Muscle of leg (tissue), 11 donors: Measurements from ENCODE around the gene KIAA0825. TPM values are rescaled to one million over a fixed set of nuclear protein-coding genes. Genes with fewer than 3 reads are reported as not detected.

ENCODE experiments used
- DNase-seq: peaks from one replicate; pipeline ENCODE4 v3.0.0; 2013
- H3K27ac ChIP-seq: one replicate; pipeline ENCODE4 v1.5.1; 2013; ENCODE audit warnings: mild to moderate bottlenecking, low read length, control low read depth
- H3K27me3 ChIP-seq: one replicate; pipeline ENCODE4 v1.6.1; 2013; ENCODE audit warnings: low read length; ENCODE audit not compliant: control insufficient read depth, insufficient read depth
- H3K36me3 ChIP-seq: one replicate; pipeline ENCODE4 v1.6.1; 2013; ENCODE audit warnings: low read length; ENCODE audit not compliant: control insufficient read depth, insufficient read depth
- H3K4me1 ChIP-seq: one replicate; pipeline ENCODE4 v1.6.1; 2013; ENCODE audit warnings: low read length; ENCODE audit not compliant: control insufficient read depth, insufficient read depth
- H3K4me3 ChIP-seq: one replicate; pipeline ENCODE4 v1.5.1; 2013; ENCODE audit warnings: low read length, control low read depth
- H3K9me3 ChIP-seq: replicated peaks from 2 replicates; pipeline ENCODE4 v1.6.1; 2013; ENCODE audit warnings: low read depth, low read length; ENCODE audit not compliant: control insufficient read depth
- WGBS: methylation state at CpG from one replicate; pipeline ENCODE4 v1.1.5; 2013; ENCODE audit warnings: missing lambda C conversion rate; ENCODE audit not compliant: insufficient coverage; 5-methylcytosine and 5-hydroxymethylcytosine counted together
- polyA plus RNA-seq, 8 donors: library from polyadenylated mRNA; unstranded; fragments of 120-200 nt; gene quantifications; one replicate each; pipeline versions ENCODE4 v1.2.1 to v1.2.3, GENCODE V29; 2013; ENCODE audit warnings: inconsistent platforms in 1 of 8, low replicate concordance in 1 of 8; ENCODE audit not compliant: insufficient read length in 8 of 8, insufficient read depth in 1 of 8
- total RNA-seq: library from RNA; stranded (reverse); fragments of 120-200 nt; gene quantifications from one replicate; pipeline ENCODE4 v1.2.4, GENCODE V29; 2013

Gene KIAA0825
- total and polyA plus RNA-seq, 9 donors: 1.6 to 5.6 (median 2.2) TPM

DNA sequence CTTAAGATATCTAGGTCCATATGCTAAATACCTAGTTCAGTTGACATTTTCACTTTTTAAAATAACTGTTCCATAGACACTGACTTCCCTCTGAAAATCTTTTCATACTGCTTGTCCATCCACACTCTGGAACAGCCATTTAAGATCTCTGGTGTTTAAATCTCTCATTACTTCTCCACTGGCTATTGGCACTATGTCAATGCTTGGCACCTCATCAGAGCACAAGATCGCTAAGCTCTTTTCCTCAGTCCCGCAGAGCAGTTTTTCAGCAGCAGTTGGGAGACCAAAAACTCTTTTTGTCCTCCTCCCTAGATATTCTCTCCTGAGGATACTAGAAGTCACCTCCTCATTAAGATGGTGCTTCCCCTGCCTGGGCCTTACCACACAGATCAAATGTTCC is 172.7 kb downstream of the KIAA0825 start:
- 35% methylated on average over 2 of the region's 2 CpGs for WGBS
- H3K9me3 ChIP-seq: no peaks in the 10 kb centered on the region
- H3K36me3 ChIP-seq: no peaks in the 10 kb centered on the region
- no peaks in the 10 kb centered on the region for H3K27me3 ChIP-seq
- no peak overlapping the region for H3K4me3 ChIP-seq
- peak; percentile 33 for DNase-seq
- H3K27ac ChIP-seq: no peak overlapping the region
- no peaks in the 10 kb centered on the region for H3K4me1 ChIP-seq

DNA sequence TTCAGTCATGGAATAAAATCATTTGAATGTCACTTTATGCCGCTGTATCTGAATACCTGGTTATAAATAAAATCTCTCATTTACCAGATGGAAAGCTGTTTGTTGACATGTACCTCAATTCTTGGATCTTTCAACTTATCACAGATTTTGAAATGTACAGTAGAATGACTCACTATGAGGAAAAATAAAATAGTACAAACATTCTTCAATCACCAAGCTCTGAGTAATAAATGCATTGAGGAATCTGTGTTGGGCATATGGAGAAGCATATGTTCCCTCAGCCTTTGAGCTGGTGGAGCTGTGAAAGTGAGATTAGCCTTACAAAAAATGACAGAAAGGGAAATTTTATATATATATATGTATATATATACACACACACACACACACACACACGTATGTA is 175.4 kb downstream of the KIAA0825 start:
- no peaks in the 10 kb centered on the region for H3K9me3 ChIP-seq
- H3K4me1 ChIP-seq: no peaks in the 10 kb centered on the region
- WGBS: no CpG with 5 or more reads among the region's 2 CpGs
- no peak overlapping the region for H3K27ac ChIP-seq
- DNase-seq: no peak
- no peak overlapping the region for H3K4me3 ChIP-seq
- H3K36me3 ChIP-seq: no peaks in the 10 kb centered on the region
- H3K27me3 ChIP-seq: no peaks in the 10 kb centered on the region

DNA sequence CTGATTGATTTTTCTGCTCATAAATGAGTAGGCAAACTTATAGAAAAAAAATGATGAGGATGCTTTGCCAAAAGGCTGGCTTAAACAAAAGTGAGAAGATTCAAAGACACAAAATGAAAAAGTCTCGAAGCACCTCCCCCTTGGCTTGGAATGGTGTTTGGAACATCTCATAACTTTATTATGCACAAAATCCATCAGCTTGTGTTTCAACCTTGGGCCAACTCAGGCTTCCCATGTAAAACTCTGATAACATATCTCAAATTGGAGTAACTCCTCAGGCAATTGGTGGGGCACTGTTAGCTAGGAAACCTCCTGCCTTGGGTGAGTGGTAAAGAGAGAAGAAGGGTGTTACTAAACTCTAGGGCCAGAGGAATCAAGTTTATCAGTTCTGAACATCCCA is 176.3 kb downstream of the KIAA0825 start:
- Histone ChIP-seq H3K36me3 (no peaks in the 10 kb centered on the region), H3K4me3 (no peak overlapping the region), H3K27ac (no peak overlapping the region), H3K9me3 (no peaks in the 10 kb centered on the region), H3K27me3 (no peaks in the 10 kb centered on the region), H3K4me1 (no peaks in the 10 kb centered on the region)
- WGBS: no CpG with 5 or more reads among the region's 1 CpG
- no peak for DNase-seq

DNA sequence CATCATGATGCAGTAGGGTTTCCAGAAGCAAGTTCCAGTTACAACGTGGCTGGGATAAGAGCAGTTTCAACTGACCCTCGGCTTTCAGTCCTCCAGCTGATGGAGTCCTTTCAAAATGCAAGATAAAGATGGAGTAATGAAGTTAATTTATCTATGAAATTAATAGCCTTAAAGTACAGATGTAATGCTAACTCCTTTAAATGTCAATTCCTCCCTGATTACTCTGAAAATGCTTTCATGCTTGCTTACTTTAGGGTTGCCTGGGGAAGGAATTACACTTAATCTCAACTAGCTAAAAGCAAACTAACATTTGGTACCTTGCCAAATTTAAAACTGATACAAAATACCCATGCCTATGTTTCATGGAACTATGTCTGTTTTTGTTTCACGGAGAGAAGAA is 178.4 kb downstream of the KIAA0825 start:
- no CpG with 5 or more reads among the region's 3 CpGs for WGBS
- H3K4me1 ChIP-seq: no peaks in the 10 kb centered on the region
- DNase-seq: no peak

DNA sequence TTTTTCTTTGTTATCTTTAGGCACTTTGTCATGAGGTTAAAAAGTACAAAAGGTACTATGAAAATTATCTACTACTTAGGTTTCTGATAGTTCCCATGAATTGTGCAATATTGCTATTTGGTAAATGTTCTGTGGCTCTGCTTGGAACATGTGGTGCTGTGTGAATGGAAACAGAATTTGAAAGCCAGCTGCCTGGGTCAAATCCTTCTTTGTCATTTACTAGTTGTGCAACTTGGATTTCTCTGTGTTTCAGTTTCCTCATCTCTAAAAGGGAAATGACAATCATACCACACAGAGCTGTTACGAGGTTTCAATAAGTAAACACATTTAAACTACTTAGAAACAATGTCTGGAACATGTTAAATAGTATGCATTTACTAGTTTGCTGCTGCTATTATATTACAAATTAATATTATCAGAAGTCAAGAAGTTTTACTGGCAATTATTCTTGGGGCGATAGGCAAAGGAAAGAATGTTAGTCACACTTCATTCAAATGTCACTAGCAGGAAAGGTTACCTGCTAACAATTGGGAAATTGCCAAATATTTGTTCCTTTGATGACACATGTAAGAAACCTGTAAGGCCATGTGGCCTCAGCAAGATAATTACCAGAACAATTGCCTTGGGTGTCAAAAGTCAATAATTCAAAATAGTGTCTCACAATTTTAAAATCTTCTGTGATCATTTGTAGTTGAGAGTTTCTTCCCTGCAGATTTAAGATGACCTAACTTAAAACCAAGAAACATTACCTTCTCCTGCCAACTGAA is 184.8 kb downstream of the KIAA0825 start:
- no peaks in the 10 kb centered on the region for H3K4me1 ChIP-seq

More for the DNA sequence above, 178.4 kb downstream of the KIAA0825 start:
- Histone ChIP-seq H3K9me3 (no peaks in the 10 kb centered on the region), H3K27ac (no peak overlapping the region), H3K27me3 (no peaks in the 10 kb centered on the region), H3K4me3 (no peak overlapping the region), H3K36me3 (no peaks in the 10 kb centered on the region)

DNA sequence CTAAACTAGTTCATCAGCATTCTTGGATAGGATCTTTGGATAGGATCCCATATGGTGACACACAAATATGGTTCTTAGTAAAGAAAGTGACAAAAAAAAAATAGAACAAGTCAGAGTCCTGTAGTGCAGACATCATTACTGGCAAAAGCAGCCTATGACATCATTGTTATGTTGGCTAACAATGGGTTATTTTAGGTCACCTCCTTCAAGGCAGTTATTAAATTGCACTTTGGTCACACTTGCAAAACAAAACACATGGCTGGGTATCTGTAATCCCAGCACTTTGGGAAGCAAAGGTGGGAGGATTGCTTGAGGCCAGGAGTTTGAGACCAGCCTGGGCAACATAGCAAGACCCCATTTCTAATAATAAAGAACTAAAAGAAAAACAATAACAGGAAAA is 185.9 kb downstream of the KIAA0825 start:
- Histone ChIP-seq H3K4me1 (no peaks in the 10 kb centered on the region), H3K27ac (no peak overlapping the region), H3K4me3 (no peak overlapping the region), H3K36me3 (no peaks in the 10 kb centered on the region), H3K9me3 (no peaks in the 10 kb centered on the region), H3K27me3 (no peaks in the 10 kb centered on the region)
- peak; percentile 16 for DNase-seq

More for the DNA sequence above, 184.8 kb downstream of the KIAA0825 start:
- H3K36me3 ChIP-seq: no peaks in the 10 kb centered on the region
- no peak overlapping the region for H3K27ac ChIP-seq
- WGBS: no CpG with 5 or more reads among the region's 2 CpGs
- no peaks in the 10 kb centered on the region for H3K9me3 ChIP-seq
- H3K4me3 ChIP-seq: no peak overlapping the region
- DNase-seq: peak; percentile 33
- no peaks in the 10 kb centered on the region for H3K27me3 ChIP-seq

DNA sequence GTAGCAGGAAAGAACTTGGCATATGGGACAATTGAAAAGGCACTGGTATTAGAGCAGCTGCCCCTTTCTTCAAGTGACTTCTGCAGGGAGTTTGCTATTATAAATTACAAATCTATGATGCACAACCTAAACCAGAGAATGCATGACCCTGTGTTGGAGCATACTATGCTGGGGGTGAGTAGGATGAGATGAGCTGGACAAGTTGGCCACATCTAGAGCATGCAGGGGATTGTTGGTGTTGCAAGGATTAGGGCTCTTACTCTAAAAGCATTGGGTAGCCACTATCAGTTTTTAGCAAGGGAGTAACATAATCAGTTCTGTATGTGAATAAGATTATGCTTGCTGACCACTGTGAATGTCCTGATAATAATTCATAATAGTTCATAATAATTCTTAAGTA is 186.7 kb downstream of the KIAA0825 start:
- H3K27ac ChIP-seq: no peak overlapping the region
- H3K27me3 ChIP-seq: no peaks in the 10 kb centered on the region
- no peaks in the 10 kb centered on the region for H3K36me3 ChIP-seq
- no peaks in the 10 kb centered on the region for H3K4me1 ChIP-seq
- H3K4me3 ChIP-seq: no peak overlapping the region
- H3K9me3 ChIP-seq: no peaks in the 10 kb centered on the region
- DNase-seq: no peak

DNA sequence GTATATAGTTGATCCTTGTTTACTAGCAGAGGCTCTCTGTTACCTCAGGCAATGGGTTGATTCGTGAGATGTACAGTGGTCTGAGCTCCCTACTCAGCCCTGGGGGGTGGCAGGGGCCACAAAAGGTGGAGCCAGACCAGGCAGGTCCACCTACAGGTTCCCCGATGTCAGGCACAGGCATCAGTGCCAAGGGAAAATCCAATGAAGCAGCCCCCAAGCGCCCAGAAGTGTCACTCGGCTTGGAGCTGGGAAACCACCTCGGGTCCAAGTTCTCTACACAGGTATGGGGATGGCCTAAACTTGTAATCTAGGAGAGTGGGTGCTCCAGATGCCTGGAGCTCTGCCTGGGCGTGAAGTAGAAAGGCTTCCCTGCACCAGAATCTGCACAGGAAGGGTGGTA is 188.8 kb downstream of the KIAA0825 start:
- Histone ChIP-seq H3K4me1 (no peaks in the 10 kb centered on the region), H3K27me3 (no peaks in the 10 kb centered on the region), H3K4me3 (no peak overlapping the region), H3K9me3 (no peaks in the 10 kb centered on the region), H3K27ac (no peak overlapping the region), H3K36me3 (no peaks in the 10 kb centered on the region)
- WGBS: 100% methylated on average over 4 of the region's 6 CpGs
- no peak for DNase-seq

DNA sequence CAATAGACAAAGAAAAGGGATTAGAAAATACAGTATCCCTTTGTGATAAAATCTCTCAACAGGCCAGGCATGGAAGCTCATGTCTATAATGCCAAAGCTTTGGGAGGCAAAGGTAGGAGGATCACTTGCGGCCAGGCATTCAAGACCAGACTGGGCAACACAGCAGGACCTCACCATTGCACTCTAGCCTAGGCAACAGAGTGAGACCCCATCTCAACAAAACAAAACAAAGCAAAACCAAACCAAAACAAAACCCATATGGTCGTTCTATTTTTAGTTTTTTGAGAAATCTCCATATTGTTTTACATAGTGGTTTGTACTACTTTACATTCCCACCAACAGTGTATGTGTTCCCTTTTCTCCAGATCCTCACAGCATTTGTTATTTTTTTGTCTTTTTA is 193.0 kb downstream of the KIAA0825 start:
- H3K9me3 ChIP-seq: no peaks in the 10 kb centered on the region
- no peaks in the 10 kb centered on the region for H3K27me3 ChIP-seq
- no CpG with 5 or more reads among the region's 2 CpGs for WGBS
- no peaks in the 10 kb centered on the region for H3K4me1 ChIP-seq
- no peak overlapping the region for H3K4me3 ChIP-seq
- H3K27ac ChIP-seq: no peak overlapping the region
- DNase-seq: no peak
- H3K36me3 ChIP-seq: no peaks in the 10 kb centered on the region

DNA sequence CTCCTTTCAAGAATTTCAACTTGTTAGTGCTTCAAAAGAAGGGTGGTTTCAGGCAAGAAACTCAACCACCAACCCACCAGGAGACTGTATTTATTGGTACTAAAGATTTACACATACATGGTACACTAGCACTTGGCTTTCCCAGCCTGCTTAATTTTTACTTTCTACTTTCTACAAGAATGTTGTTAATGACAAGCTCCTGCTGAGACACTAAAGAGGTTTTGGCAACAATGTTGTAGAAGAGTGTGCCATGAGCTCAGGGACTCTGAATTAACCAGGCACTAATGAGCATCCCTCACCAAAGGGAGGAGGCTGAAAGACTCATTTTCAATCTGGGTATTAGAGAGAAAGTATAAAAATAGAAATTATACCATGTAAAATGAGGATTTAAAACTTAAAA is 195.0 kb downstream of the KIAA0825 start:
- no peaks in the 10 kb centered on the region for H3K27me3 ChIP-seq
- H3K4me1 ChIP-seq: no peaks in the 10 kb centered on the region
- H3K36me3 ChIP-seq: no peaks in the 10 kb centered on the region
- DNase-seq: no peak
- no peaks in the 10 kb centered on the region for H3K9me3 ChIP-seq
- H3K4me3 ChIP-seq: no peak overlapping the region
- no peak overlapping the region for H3K27ac ChIP-seq

DNA sequence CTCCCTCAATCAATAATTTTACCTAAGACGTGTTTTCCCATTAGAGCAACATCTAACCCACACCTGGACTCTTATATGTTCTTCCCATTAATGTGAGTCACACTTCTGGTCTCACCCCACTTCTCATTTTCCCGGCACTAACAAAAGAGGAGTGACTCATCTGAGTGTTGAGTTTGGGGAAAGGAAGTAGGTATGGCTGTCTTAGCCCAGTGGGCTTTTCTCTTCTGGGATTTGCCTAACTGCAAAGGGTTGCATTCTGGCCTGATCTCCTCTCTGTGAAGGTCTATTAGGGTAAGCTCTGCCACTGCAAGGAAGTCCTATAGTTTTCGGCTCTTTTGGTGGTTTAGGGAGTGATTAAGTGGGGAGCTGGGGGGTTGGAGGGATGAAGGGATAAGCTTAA is 195.6 kb downstream of the KIAA0825 start:
- Histone ChIP-seq H3K27ac (no peak overlapping the region), H3K4me3 (no peak overlapping the region), H3K9me3 (no peaks in the 10 kb centered on the region), H3K36me3 (no peaks in the 10 kb centered on the region), H3K27me3 (no peaks in the 10 kb centered on the region), H3K4me1 (no peaks in the 10 kb centered on the region)
- DNase-seq: no peak
- no CpG with 5 or more reads among the region's 3 CpGs for WGBS
